ENCODE measurements around the gene PIAS4. TPM values are rescaled to one million over a fixed set of nuclear protein-coding genes. Genes with fewer than 3 reads are reported as not detected.
A peak's percentile ranks its signal among the peaks of the same experiment; 100 is the strongest.
"Not testable (repeated sequence)": the region's sequence is repeated elsewhere in the genome, so short reads cannot be mapped to it uniquely, and the experiment has no call there.

The PIAS4 gene
- total RNA-seq = 10 to 100 TPM; 13.8 to 14.0 TPM
- long read RNA-seq, transcript PIAS4-201 (11 exons, 3,159 nt) = major isoform, 18 of 24 reads
- long read RNA-seq, partial matches to known transcripts = 6 of 24 reads
- long read RNA-seq, other reads (novel, unspliced or antisense) = 0 of 24 reads

GRCh38 chr19:4007021-4007835 is at the start of gene PIAS4:
PIAS4 (plus strand) TSS chr19:4007736; CDS start chr19:4007761, 25 bp downstream.
- peak; percentile 96 for DNase-seq
- peak; percentile 97 for ATAC-seq
- intact Hi-C loops (cut with DNase I) = no loop called here

- no peak for ATAC-seq
Measured at GRCh38 chr19:3958836-3959765, 48.4 kb upstream of the PIAS4 start.

GRCh38 chr19:3959766-3960131 is 47.8 kb upstream of the PIAS4 start:
- DNase-seq = no peak
- ATAC-seq = no peak
- intact Hi-C loops (cut with DNase I) = loop anchor here in 1 of 2 donors (10.0 kb wide), 1 partner anchor 195 kb away; the partner anchor contains the start of genes APBA3 and MRPL54

More at GRCh38 chr19:3958836-3959765, 48.4 kb upstream of the PIAS4 start:
- intact Hi-C loops (cut with DNase I) = no loop called here
- DNase-seq = no peak

GRCh38 chr19:3961007-3961406 is 46.5 kb upstream of the PIAS4 start:
- ATAC-seq (no peak), DNase-seq (no peak)
- intact Hi-C loops (cut with DNase I) = loop anchor here in 1 of 2 donors (10.0 kb wide), 1 partner anchor 196 kb away; the partner anchor contains the start of genes APBA3 and MRPL54

GRCh38 chr19:3963458-3964255 is 43.9 kb upstream of the PIAS4 start:
- intact Hi-C loops (cut with DNase I) = loop anchor here in 1 of 2 donors (10.0 kb wide), 1 partner anchor 199 kb away; the partner anchor contains the start of genes APBA3 and MRPL54
- no peak for ATAC-seq
- DNase-seq = no peak

- no peak for DNase-seq
- intact Hi-C loops (cut with DNase I) = loop anchor here in 1 of 2 donors (10.0 kb wide), 1 partner anchor 200 kb away; the partner anchor contains the start of genes APBA3 and MRPL54
- ATAC-seq = peak; percentile 2 to 4
Measured at GRCh38 chr19:3964256-3965194, 43.0 kb upstream of the PIAS4 start.

- no peak for ATAC-seq
- intact Hi-C loops (cut with DNase I) = loop anchor here in 1 of 2 donors (10.0 kb wide), 1 partner anchor 202 kb away; the partner anchor contains the start of genes APBA3 and MRPL54
- DNase-seq = no peak
Measured at GRCh38 chr19:3966051-3967017, 41.2 kb upstream of the PIAS4 start.

- intact Hi-C loops (cut with DNase I) = loop anchor here in 1 of 2 donors (10.0 kb wide), 1 partner anchor 203 kb away; the partner anchor contains the start of genes APBA3 and MRPL54
- not testable (repeated sequence) for ATAC-seq
Measured at GRCh38 chr19:3967983-3968382, 39.6 kb upstream of the PIAS4 start.

GRCh38 chr19:3968556-3969434 is 38.7 kb upstream of the PIAS4 start:
- peak; percentile 77 to 81 for ATAC-seq
- peak; percentile 92 for DNase-seq
- intact Hi-C loops (cut with DNase I) = loop anchor here in 1 of 2 donors (10.0 kb wide), 1 partner anchor 204 kb away; the partner anchor contains the start of genes APBA3 and MRPL54

More at GRCh38 chr19:3967983-3968382, 39.6 kb upstream of the PIAS4 start:
- DNase-seq = not testable (repeated sequence)

GRCh38 chr19:3969435-3970312 is 37.9 kb upstream of the PIAS4 start:
- intact Hi-C loops (cut with DNase I) = loop anchor here in 1 of 2 donors (2.0 to 10.0 kb wide), 2 partner anchors 15 to 205 kb away; partner anchors contain the start of genes APBA3, EEF2 and MRPL54
- DNase-seq (no peak), ATAC-seq (peak in 1 of 2 donors; percentile 22)

- intact Hi-C loops (cut with DNase I) = loop anchor here in 1 of 2 donors (2.0 kb wide), 1 partner anchor 14 kb away; the partner anchor contains the start of gene EEF2
- peak in 1 of 2 donors; percentile 0 for ATAC-seq
- no peak for DNase-seq
Measured at GRCh38 chr19:3970313-3970807, 37.2 kb upstream of the PIAS4 start.

GRCh38 chr19:3970808-3971598 is 36.5 kb upstream of the PIAS4 start, which contains the start of gene DAPK3:
DAPK3 (minus strand) TSS chr19:3971099; CDS start chr19:3969735, 1,364 bp downstream.
- ATAC-seq = peak; percentile 86 to 90
- intact Hi-C loops (cut with DNase I) = loop anchor here in 1 of 2 donors (2.0 kb wide), 1 partner anchor 14 kb away; the partner anchor contains the start of gene EEF2
- DNase-seq = peak; percentile 97

All from left cardiac atrium (tissue), 4 donors.